SK-N-SH (cell line): ENCODE data around the gene ARL3.

ENCODE experiments used
- CTCF ChIP-seq: fragments of 200-600 bp; sonication (generic); IDR thresholded peaks from 2 replicates; pipeline ENCODE4 v1.6.1; 2017; ENCODE audit warnings: antibody characterized with exemption, mild to moderate bottlenecking, moderate library complexity
- ELF1 ChIP-seq: IDR thresholded peaks from 2 replicates; pipeline ENCODE4 v1.4.0; 2012
- FOXM1 ChIP-seq: IDR thresholded peaks from 2 replicates; pipeline ENCODE4 v1.4.0; 2012; ENCODE audit warnings: low read depth, mild to moderate bottlenecking
- NFIC ChIP-seq: IDR thresholded peaks from 2 replicates; pipeline ENCODE4 v1.4.0; 2012; ENCODE audit warnings: borderline replicate concordance
- PBX3 ChIP-seq: IDR thresholded peaks from 2 replicates; pipeline ENCODE4; 2012
- RAD21 ChIP-seq: IDR thresholded peaks from 2 replicates; pipeline ENCODE4 v1.6.1; 2012; ENCODE audit warnings: mild to moderate bottlenecking, low read length
- SMC3 ChIP-seq: IDR thresholded peaks from 2 replicates; pipeline ENCODE4 v1.6.1; 2012; ENCODE audit warnings: low read depth, low read length, improper control_type of control experiment

- TF ChIP-seq CTCF, result peak; percentile 71
- TF ChIP-seq NFIC, result no peak
- TF ChIP-seq FOXM1, result no peak
- TF ChIP-seq ELF1, result no peak
- TF ChIP-seq SMC3, result peak; percentile 50; the same call in 1 of the 2 replicates
- TF ChIP-seq PBX3, result no peak
- TF ChIP-seq RAD21, result peak; percentile 68
These were observed 38.9 kb upstream of the ARL3 start for GRCh38 chr10:102752934-102753664.
